DMS114 treated with DMSO at 0.1 percent for 48 hours (cell line): ENCODE results near the gene CASP8.
"Not testable (repeated sequence)": the region's sequence is repeated elsewhere in the genome, so short reads cannot be mapped to it uniquely, and the experiment has no call there.

Experiments
- DNase-seq: peaks from one replicate; lab custom pipeline; 2025; ENCODE audit not compliant: unreplicated experiment; lab: John Stamatoyannopoulos, UW

CASP8 gene

DNA sequence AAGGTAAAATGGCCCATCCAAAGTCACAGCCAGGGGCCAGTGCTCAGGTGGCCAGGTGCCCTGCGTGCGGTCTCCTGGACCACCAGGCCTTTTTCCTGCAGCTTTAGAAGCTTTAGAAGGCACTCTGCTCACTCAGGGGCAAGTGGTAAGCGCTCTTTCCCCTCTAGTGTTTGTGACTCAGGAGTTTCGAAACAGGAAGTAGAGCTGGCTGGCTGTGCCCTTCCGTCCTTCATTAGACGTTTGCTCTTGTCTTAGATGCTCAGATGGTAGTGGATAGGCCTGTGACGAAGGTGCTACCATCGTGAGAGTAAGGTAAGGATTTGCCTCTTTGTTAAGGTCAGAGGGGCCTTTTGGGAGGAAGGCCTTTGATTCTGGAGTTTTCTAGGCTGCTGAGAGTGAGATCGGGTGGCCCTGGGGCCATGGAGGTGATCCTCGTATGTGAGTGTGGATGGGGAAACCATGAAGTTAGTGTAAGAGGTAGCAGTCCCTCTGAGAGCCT lies at the start of gene CASP8:
Gene CASP8, plus strand, starts transcription at position 235 of the 499 bp plus-strand sequence. CDS start 5,951 bp downstream, outside the sequence.
- DNase-seq: no peak

DNA sequence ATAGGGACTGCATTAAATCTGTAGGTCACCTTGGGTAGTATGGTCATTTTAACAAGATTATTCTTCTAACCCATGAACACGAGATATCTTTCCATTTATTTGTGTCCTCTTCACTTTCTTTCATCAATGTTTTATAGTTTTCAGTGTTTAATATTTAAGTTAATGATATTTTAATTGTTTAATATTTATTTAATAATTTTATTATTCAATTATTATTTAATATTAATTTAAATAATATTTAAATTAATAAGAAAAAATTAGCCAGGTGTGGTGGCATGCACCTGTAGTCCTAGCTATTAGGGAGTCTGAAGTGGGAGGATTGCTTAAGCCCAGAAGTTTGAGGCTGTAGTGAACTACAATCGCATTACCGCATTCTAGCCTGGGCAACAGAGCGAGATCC lies 44.4 kb upstream of the CASP8 start:
- no peak for DNase-seq

DNA sequence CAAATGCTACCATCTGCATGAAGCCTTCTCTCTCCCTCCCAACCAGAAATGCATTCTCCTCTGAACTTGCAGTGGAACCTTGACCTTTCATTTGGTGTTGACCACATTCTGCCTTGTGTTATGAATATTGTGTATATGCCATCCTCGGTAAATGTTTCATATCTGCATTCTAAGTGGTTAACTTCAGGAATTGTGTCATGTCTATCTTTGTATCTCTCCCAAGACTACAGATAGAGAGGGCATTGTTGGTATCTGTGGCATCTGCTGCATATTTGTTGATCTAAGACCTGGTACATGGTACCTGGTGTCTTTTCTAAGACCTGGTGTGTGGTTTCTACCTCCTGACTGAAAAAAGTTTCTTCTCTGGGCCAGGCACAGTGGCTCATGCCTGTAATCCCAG lies 43.4 kb upstream of the CASP8 start:
- DNase-seq: no peak

DNA sequence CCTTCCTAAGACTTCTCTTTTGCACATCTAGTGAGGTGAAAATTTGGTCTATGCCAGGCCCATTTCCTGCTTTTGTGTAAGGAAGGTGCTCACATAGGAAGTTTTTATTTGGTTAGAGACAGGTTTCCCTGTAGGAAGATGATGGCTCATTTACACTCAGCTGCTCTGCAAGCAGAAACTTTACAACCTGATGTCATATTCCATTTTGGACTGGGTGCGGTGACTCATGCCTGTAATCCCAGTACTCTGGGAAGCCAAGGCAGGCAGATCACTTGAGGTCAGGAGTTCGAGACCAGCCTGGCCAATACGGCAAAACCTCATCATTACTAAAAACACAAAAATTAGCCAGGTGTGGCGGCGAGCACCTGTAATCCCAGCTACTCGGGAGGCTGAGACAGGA lies 41.6 kb upstream of the CASP8 start:
- no peak for DNase-seq

DNA sequence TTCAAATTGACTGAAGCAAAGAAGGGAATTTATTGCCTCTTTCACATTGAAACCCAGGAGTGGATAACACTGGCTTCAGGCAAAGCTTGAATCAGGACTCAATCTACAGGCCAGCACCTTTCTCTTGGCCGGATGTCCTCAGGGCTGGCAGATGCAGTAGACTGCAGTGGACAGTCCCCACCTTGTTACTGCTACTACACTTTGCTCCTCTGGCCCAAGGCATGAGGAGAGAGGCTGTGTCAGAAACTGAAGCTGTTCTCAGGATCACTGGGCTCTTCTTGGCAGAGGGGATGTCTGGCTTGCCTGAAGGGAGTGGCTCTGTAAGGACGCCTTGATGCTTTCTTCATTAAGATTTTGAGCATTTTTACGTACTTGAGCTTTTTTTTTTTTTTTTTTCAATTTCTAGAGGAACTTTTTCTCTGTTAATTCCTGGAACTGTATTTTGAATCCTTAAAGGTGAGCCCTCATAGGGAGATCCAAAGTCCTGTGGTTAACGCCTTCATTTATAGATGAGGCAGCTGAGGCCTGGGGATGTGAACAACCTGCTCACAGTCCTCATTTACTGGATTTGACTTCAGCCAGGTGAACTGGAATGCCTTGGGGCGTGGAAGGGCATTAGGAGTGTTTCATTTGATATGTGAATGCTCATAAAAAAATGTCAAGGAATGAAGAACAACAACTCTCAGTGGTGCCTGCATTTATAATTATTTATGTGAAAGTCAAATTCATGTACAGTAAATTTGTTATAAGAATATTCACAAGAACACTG lies 40.8 kb upstream of the CASP8 start:
- DNase-seq: no peak

DNA sequence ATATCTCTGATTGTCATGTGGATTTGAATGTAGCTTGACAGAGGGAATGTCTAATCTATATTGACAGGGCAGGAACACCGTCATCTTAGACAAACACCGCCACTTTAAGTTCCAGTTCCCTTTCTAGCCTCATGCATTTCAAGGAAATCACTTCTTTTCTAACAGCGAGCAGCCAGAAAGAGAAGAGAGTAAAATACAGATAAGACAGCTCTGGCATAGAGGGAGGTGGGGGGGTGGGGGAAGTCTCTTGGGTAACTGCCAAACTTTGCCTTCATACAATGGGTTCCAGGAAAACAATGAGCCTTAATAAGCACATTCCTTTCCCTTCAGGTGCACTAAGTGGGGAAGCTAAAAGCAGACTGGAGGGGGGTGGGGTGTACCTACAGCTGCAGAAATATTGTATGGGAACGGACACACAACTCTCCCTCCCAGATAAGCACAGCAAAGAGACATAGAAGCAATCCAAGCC lies 40.2 kb upstream of the CASP8 start:
- no peak for DNase-seq

DNA sequence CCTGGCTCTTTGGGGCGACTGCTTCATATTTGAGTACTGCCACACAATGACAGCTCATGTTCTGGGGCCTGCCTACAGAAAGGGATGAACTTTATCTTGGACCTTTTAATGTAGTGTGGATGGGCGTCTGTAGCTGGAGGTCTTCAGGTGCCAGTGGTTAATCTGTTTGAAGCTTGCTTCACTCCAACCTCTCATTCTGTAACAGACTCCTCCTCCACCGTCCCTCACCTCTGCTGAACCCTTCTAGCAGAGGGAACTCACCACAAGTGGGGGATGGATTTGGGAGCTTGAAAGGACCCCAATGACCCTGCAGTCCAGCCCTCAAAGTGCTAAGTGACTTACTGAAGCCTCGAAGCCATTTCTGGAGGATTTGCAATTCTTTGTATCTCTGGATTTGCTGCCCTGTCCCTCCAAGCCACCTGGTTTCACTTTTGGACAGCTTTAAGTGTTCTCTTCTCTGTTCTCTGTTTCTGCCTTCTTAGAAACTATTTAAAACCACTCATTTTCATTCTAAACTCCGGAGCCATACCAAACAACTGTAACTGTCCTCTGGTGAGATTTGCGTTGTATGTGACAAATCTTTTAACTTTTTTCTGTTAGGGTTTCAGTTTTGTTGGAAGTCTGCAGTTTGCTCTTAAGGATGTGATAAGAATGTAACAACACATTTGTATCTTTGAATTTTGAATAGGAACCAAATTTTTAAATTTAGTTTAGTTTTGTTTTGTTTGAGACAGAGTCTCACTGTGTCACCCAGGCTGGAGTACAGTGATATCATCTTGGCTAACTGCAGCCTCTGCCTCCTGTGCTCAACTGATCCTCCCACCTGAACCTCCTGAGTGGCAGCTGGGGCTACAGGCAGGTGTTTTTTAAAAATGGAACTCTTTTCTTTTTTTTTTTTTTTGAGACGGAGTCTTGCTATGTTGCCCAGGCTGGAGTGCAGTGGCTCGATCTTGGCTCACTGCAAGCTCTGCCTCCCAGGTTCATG lies 37.0 kb upstream of the CASP8 start:
- no peak for DNase-seq

DNA sequence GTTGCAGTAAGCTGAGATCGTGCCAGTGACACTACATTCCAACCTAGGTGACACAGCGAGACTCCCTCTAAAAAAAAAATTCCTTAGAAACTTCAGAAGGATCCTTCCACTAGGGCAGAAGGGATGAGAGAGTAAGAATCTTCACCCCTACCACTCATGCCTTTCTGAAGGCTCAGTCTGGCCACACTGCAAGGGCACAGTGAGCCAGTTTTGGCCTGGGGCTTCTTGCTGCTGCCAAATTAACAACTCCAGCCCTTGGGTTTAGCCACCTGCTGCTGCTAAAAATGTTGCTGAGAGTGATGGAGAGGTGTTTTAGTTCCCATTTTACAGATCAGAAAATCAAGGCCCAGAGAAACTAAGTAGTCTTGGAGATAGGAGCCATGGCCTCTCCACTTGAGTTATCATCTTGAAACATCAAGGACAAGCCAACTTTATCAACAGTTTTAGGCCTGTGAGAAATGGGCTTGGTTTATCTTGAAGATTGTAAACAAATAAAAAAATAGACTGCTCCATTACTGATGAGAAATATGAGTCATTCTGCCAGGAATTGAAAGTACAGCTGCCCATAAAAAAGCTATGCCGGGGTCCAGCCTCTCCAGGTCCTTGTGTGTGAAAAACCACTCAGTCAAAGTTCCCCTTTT lies 31.9 kb upstream of the CASP8 start:
- DNase-seq: no peak

DNA sequence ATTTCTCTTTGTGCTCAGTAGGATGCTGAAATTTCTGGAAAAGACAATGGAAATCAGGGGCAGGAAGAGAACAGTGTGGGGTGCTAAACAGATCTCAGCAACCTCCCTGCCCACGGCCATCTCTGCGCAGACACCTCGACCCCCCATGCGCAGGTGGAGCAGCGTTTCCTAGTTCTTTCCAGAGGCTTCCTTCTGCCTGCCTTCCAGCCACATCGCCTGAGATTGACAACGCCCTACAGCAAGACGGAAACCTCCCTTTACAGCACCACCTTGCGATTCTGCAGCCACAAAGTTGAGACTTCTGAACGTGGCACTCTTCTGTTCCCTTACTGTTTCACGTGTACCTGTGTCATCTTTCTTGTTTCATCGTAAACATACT lies 31.4 kb upstream of the CASP8 start:
- DNase-seq: no peak

DNA sequence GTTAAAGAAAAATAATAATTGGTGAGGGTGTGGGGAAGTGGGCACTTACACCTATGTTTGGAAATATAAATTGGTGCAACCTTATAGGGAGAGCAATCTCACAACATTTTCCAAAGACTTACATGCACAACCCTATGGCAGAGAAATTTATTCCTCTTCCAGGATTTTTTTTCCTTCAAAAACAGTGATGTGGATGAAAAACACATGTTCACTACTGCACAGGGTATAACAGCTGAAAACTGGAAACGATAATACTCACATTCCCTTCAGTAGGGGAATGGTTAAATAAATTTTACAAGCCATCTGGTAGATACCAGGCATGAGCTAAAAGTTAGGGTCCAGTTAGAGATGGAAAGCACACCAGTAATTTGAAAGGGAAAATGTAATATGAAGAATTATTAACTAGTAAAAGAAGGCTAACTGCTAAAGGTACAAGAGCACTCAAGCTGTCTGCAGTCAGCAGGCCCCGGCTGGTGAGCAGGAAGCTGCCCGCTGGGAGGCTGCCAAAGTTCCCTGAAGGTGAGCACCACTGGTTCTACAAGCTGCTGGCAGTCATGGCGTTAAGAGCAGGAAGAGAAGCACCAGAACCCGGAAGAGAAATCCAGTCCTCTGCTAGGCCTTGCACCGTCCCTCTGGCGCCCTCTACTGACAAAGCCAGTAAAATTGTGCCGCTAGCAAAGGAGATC lies 28.4 kb upstream of the CASP8 start:
- DNase-seq: peak; percentile 69

DNA sequence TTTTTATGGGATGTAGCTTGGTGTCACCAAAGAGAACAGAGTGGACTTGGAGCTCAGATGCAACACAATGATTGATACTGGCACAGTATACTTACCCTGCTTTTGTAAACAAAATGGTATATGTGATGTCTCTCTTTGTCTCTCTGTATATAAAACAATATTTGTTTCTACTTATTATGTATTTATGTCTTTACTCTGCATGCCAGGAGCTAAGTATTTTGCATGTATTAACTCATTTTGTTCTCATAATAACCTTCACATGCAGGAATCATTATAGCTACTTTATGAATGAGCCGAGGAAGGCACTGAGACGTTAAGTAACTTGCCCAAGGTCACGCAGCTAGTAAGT lies 27.9 kb upstream of the CASP8 start:
- DNase-seq: no peak

DNA sequence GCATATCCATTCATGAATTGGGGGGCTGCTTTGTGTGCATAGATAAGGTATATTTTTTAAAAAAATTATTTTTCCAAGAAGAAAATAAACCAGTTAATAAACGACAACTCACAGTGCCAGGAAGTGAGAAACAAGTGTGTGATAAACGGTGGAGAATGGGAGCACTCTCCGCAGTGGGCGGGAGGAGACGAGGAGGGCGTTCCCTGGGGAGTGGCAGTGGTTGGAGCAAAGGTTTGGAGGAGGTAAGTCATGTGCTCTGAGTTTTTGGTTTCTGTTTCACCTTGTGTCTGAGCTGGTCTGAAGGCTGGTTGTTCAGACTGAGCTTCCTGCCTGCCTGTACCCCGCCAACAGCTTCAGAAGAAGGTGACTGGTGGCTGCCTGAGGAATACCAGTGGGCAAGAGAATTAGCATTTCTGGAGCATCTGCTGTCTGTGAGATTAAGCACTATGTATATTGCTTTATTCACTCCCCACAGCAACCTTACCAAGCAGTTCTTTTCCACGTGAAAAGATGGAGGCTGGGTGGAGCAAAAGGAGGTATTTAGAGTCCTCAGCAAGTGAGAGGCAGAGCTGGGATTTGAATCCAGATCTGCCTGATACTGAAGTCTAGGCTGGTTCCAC lies 27.0 kb upstream of the CASP8 start:
- no peak for DNase-seq

DNA sequence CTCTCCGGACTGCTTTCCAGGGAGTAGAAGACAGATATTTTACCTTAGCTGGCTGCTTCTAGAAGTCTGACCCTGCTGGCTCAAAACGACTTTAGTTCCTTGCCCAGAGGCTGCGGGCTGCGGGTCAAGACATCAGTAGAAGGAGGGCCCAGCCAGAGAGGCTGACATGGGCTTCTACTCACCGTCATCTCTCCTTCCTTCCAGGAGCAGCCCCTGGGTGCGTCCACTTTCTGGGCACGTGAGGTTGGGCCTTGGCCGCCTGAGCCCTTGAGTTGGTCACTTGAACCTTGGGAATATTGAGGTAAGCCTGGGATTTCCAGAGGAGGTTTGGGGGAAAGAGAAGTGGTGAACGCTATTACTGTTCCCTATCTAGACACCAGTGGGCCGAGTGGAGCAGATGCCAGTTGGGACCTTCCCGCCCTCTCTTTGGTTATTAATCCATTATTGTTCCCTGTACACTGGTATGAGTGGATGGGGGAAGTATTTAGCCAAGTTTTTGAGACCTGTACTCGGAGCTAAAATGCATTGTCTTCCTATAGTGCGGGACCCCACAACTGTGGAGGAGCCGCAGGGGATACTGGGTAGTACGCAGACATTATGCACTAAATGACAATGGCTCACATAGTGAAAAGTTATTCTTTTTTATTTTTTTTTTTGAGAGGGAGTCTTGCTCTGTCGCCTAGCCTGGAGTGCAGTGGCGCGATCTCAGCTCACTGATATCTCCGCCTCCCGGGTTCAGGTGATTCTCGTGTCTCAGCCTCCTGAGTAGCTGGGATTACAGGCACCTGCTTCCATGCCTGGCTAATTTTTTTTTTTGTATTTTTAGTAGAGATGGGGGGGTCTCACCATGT lies 26.3 kb upstream of the CASP8 start:
- DNase-seq: no peak

DNA sequence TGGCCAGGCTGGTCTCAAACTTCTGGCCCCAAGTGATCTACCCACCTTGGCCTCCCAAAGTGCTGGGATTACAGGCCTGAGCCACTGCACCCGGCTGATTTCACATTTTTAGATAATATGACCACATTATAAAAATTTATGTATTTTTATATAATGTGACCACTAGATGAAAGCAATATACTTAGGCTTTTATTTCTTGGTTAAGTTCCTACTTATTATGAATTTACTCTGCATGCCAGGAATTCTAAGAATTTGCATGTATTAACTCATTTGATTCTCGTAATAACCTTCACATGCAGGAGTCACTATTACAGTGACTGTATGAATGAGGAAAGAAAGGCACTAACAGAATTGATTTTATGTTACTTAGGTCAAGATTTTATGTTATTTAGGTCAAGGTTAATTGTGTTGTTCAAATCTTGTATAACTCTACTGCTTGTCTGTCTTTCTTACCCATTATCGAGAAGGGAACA lies 25.6 kb upstream of the CASP8 start:
- DNase-seq: no peak

DNA sequence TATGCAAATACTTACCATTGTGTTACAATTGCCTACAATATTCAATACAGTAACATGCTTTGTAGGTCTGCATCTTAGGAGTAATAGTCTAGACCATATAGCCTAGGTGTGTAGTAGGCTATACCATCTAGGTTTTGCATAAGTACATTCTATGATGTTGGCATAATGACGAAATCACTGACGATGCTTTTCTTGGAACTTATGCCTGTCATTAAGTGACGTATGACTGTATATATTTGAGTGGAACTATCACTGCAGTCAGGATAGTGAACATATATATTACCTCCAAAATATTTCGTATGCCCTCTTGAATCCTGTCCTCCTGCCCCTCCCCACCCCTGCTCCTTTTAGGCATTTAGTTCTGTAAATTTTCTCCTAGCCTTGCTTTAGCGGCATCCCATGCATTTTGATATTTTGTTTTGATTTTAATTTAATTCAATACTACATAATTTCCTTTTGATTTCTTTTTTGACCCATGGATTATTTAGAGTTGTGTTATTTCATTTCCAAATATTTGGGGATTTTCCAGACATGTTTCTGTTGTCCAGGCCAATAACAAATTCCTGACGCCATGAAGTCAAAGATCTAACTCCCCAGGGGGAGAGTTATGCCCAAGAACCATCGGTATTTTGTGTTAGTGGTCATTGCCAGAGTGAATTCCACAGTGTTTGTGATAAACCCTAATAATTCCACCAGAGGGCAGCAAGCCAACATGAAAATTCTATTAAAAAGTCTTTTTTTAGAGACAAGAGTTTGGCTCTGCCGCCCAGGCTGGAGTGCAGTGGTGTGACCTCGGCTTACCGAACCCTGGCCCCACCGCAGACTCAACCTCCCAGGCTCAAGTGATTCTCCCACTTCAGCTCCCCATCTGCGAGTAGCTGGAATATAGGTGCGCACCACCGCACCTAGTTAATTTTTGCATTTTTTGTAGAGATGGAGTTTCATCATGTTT lies 24.2 kb upstream of the CASP8 start:
- DNase-seq: peak; percentile 45

DNA sequence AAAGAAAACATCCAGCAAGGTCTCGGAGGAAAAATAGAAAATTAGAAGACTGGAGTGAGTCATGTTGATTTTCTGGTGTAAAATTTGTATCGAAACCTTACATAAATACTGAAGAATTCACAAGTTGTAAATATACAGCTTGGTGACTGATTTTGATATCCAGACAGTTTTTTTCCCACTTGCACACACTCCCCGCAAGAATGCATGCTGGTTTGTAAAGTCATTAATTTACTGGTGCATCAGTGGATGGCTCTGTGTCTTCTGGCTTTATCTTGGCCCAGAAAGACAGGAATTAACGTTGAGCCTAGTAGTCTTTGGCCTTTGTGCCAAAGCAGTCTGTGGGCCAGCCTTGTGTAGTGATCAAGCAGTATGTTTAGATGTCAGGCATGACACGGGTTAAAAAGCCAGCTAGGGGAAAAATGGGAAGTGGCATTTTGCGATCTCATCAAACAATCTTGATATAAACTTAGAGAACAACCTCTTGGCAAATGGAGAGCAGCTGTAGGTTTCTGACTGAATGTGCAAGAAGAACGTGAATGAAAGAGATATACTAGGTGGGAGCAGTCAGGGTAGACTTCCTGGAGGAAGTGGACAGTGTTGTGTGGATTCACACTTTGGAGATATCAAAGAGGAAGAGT lies 22.7 kb upstream of the CASP8 start:
- no peak for DNase-seq

DNA sequence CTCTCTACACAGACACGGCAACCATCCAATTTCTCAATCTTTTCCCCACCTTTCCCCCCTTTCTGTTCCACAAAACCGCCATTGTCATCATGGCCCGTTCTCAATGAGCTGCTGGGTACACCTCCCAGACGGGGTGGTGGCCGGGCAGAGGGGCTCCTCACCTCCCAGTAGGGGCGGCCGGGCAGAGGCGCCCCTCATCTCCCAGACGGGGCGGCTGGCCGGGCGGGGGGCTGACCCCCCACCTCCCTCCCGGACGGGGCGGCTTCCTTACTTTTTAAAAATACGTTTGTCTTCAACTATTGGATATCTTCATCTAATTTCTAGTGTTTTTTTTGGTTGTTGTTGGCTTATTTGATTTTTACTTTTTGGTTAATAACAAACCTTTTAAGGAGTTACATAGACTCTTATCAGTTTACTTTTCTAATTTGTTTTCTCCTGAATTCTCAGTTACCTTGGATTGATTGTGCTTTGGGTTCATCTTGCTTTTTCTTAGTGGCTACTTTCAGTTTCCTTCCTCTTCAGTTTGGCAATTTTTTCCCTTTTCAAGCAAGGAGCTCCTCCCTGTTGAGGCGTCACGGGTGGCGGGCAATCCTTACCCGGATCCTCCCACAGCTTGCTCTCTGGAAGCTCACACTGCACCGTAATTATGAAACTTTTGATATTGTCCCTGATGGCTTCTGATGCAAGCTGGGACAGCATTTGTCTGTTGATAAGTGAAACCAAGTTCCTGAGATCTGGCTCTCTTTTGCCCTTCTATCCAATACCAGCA lies 21.0 kb upstream of the CASP8 start:
- not testable (repeated sequence) for DNase-seq
